ENCODE data around the gene OPA1.
A peak's percentile ranks its signal among the peaks of the same experiment; 100 is the strongest.
"Not testable (repeated sequence)": the region's sequence is repeated elsewhere in the genome, so short reads cannot be mapped to it uniquely, and the experiment has no call there.

Gene OPA1

DNA sequence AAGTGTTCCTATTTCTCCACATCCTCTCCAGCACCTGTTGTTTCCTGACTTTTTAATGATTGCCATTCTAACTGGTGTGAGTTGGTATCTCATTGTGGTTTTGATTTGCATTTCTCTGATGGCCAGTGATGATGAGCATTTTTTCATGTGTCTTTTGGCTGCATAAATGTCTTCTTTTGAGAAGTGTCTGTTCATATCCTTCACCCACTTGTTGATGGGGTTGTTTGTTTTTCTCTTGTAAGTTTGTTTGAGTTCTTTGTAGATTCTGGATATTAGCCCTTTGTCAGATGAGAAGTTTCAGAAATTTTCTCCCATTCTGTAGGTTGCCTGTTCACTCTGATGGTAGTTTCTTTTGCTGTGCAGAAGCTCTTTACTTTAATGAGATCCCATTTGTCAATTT lies 13.9 kb downstream of the OPA1 start:
- not testable (repeated sequence) for H3K4me1 Mint-ChIP-seq

DNA sequence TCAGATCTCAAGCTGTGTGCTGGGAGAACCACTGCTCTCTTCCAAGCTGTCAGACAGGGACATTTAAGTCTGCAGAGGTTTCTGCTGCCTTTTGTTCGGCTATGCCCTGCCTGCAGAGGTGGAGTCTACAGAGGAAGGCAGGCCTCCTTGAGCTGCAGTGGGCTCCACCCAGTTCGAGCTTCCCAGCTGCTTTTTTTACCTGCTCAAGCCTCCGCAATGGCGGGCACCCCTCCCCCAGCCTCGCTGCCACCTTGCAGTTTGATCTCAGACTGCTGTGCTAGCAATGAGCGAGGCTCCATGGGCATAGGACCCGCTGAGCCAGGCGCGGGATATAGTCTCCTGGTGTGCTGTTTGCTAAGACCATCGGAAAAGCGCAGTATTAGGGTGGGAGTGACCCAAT lies 17.5 kb downstream of the OPA1 start:
- CTCF ChIA-PET, DNase-seq, H3K27me3 Mint-ChIP-seq, H3K4me3 Mint-ChIP-seq, H3K27ac Mint-ChIP-seq: not testable (repeated sequence)
- H3K36me3 Mint-ChIP-seq, result peaks cover 59% of the 10 kb centered on the region
- H3K4me1 Mint-ChIP-seq, result peaks cover 15% of the 10 kb centered on the region
- H3K9me3 Mint-ChIP-seq, result peaks cover 30% of the 10 kb centered on the region

More for the DNA sequence above, 13.9 kb downstream of the OPA1 start:
- H3K27ac Mint-ChIP-seq, H3K4me3 Mint-ChIP-seq, DNase-seq, H3K27me3 Mint-ChIP-seq, CTCF ChIA-PET: not testable (repeated sequence)
- peaks cover 34% of the 10 kb centered on the region for H3K36me3 Mint-ChIP-seq
- H3K9me3 Mint-ChIP-seq, result peaks cover 16% of the 10 kb centered on the region

DNA sequence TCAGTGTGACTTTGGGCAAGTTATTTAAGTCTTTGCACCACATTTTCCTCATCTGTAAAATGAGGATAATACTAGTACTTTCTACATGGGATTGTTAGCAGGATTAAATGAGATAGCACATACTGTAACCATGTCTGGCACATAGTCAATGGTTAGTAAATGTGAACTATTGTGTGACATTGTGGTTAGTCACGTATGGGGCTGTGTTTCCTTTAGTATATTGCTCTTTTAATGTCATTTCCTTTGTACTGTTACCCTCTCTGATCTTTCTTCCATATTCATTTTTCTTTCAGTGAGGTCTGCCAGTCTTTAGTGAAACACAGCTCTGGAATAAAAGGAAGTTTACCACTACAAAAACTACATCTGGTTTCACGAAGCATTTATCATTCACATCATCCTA lies 21.4 kb downstream of the OPA1 start:
- H3K27ac Mint-ChIP-seq, result peak overlapping the region; percentile 80
- H3K27me3 Mint-ChIP-seq, result no peaks in the 10 kb centered on the region
- CTCF ChIA-PET, result interaction anchor here (1.1 kb wide), 1 partner anchor 11 kb away, joined by 3 read pairs; no protein-coding TSS in a partner anchor

GRCh38 chr3:193617628-193618027 lies 24.6 kb downstream of the OPA1 start:
- Mint-ChIP-seq H3K4me3 (no peak overlapping the region), H3K36me3 (peaks cover 54% of the 10 kb centered on the region), H3K27ac (no peak overlapping the region), H3K9me3 (peaks cover 8% of the 10 kb centered on the region), H3K4me1 (peaks cover 19% of the 10 kb centered on the region), H3K27me3 (no peaks in the 10 kb centered on the region)
- DNase-seq, result no peak
- CTCF ChIA-PET, result interaction anchor here (1.4 kb wide), 1 partner anchor 16 kb away, joined by 3 read pairs; no protein-coding TSS in a partner anchor

More for the DNA sequence above, 21.4 kb downstream of the OPA1 start:
- no peak for DNase-seq
- Mint-ChIP-seq H3K9me3 (peaks cover 24% of the 10 kb centered on the region), H3K4me3 (no peak overlapping the region), H3K4me1 (peaks cover 15% of the 10 kb centered on the region), H3K36me3 (peaks cover 66% of the 10 kb centered on the region)

- CTCF ChIA-PET, result interaction anchor here (0.7 to 1.7 kb wide), 4 partner anchors 12 to 1152 kb away, joined by 3 to 4 read pairs (median 3); no protein-coding TSS in a partner anchor
- Mint-ChIP-seq H3K4me3 (no peak overlapping the region), H3K9me3 (no peaks in the 10 kb centered on the region), H3K27me3 (no peaks in the 10 kb centered on the region), H3K27ac (no peak overlapping the region), H3K4me1 (peaks cover 6% of the 10 kb centered on the region), H3K36me3 (peaks cover 43% of the 10 kb centered on the region)
- DNase-seq, result no peak
Measured at GRCh38 chr3:193620057-193620456, 27.0 kb downstream of the OPA1 start.

- Mint-ChIP-seq H3K4me3 (no peak overlapping the region), H3K4me1 (peaks cover 4% of the 10 kb centered on the region), H3K27ac (no peak overlapping the region), H3K27me3 (no peaks in the 10 kb centered on the region), H3K36me3 (peaks cover 40% of the 10 kb centered on the region), H3K9me3 (no peaks in the 10 kb centered on the region)
- no peak for DNase-seq
- CTCF ChIA-PET, result interaction anchor here (0.8 to 1.7 kb wide), 3 partner anchors 13 to 1153 kb away, joined by 3 to 4 read pairs (median 3); no protein-coding TSS in a partner anchor
Measured at GRCh38 chr3:193620650-193621049, 27.6 kb downstream of the OPA1 start.

DNA sequence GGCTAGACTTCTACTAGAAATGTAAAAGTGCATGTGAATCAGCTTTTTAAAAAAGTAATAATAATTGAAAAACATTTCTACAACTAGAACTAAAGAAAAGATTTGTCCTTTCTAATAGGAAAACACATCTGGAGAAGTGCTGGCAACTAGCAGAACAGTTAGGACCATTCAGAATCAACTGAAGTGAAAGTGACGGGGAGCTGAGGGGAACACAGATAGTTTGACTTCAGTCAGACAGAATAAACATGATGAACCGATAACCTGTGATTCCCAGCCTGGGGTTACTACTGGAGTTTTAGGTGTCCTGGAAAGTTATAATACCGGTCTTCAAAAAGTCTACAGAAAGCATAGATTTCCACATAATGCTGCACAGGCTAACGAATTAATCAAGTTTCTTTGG lies 28.1 kb downstream of the OPA1 start:
- CTCF ChIA-PET, result interaction anchor here (1.5 to 1.7 kb wide), 2 partner anchors 13 to 20 kb away, joined by 3 to 4 read pairs; no protein-coding TSS in a partner anchor
- H3K4me3 Mint-ChIP-seq, result no peak overlapping the region
- H3K9me3 Mint-ChIP-seq, result no peaks in the 10 kb centered on the region
- no peaks in the 10 kb centered on the region for H3K27me3 Mint-ChIP-seq
- no peak overlapping the region for H3K27ac Mint-ChIP-seq
- H3K36me3 Mint-ChIP-seq, result peaks cover 43% of the 10 kb centered on the region
- no peak for DNase-seq
- peaks cover 4% of the 10 kb centered on the region for H3K4me1 Mint-ChIP-seq

GRCh38 chr3:193630005-193630404 lies 37.0 kb downstream of the OPA1 start:
- H3K4me3 Mint-ChIP-seq, result no peak overlapping the region

DNA sequence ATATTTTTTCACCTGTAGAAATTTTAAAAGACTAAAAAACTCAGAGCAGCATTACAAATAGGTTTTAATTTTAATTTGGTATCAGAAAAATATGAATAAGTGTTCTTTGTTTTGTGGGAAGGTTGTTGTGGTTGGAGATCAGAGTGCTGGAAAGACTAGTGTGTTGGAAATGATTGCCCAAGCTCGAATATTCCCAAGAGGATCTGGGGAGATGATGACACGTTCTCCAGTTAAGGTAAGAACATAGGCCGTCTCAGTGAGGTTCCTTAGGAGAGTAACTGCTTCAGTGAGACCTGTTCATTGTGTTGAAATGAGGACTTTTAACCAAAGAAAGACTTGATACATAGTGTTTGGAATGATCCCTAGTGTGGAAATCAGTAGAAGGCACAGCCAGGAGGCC lies 44.8 kb downstream of the OPA1 start:
- Mint-ChIP-seq H3K27ac (no peak overlapping the region), H3K9me3 (no peaks in the 10 kb centered on the region), H3K36me3 (peaks cover 13% of the 10 kb centered on the region), H3K27me3 (no peaks in the 10 kb centered on the region), H3K4me3 (no peak overlapping the region), H3K4me1 (no peaks in the 10 kb centered on the region)
- CTCF ChIA-PET, result no interaction called here
- DNase-seq, result no peak

More at GRCh38 chr3:193630005-193630404, 37.0 kb downstream of the OPA1 start:
- no peak for DNase-seq
- H3K27ac Mint-ChIP-seq, result no peak overlapping the region
- H3K36me3 Mint-ChIP-seq, result peaks cover 19% of the 10 kb centered on the region
- H3K27me3 Mint-ChIP-seq, result no peaks in the 10 kb centered on the region
- H3K4me1 Mint-ChIP-seq, result no peaks in the 10 kb centered on the region
- CTCF ChIA-PET, result no interaction called here
- no peaks in the 10 kb centered on the region for H3K9me3 Mint-ChIP-seq

GRCh38 chr3:193638833-193639232 lies 45.8 kb downstream of the OPA1 start:
- peaks cover 13% of the 10 kb centered on the region for H3K36me3 Mint-ChIP-seq
- CTCF ChIA-PET, result no interaction called here
- H3K4me1 Mint-ChIP-seq, result no peaks in the 10 kb centered on the region
- H3K4me3 Mint-ChIP-seq, result no peak overlapping the region
- H3K27me3 Mint-ChIP-seq, result no peaks in the 10 kb centered on the region
- no peaks in the 10 kb centered on the region for H3K9me3 Mint-ChIP-seq
- no peak for DNase-seq
- H3K27ac Mint-ChIP-seq, result no peak overlapping the region

DNA sequence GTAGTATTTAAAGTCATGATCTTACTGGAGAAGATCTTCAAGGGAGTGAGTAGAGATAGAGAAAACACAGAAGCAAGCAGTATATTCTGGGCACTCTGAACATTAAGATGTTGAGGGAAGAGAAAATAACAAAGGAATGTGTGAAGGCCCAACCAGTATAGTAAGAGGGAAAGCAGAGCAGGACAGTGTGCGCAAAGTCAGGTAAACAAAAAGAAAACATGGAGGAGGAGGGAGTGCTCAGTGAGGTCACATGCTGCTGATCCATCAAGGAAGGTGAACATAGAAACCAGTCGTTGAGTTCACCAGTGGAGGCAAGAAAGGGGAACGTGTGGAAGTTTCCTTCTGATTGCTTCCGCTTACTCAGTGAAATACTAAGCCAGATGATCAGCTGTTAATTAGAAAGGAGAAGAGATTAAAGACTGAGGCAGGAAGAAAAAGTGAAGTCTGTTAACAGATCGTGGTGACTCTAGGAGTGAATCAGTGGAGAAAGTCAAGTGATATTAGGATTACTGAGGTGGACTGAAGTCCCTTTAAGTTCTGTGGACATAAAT lies 47.2 kb downstream of the OPA1 start:
- CTCF ChIA-PET, result no interaction called here
- no peak for DNase-seq
- Mint-ChIP-seq H3K36me3 (peaks cover 20% of the 10 kb centered on the region), H3K9me3 (no peaks in the 10 kb centered on the region), H3K27ac (no peak overlapping the region), H3K4me1 (no peaks in the 10 kb centered on the region), H3K27me3 (no peaks in the 10 kb centered on the region), H3K4me3 (no peak overlapping the region)

DNA sequence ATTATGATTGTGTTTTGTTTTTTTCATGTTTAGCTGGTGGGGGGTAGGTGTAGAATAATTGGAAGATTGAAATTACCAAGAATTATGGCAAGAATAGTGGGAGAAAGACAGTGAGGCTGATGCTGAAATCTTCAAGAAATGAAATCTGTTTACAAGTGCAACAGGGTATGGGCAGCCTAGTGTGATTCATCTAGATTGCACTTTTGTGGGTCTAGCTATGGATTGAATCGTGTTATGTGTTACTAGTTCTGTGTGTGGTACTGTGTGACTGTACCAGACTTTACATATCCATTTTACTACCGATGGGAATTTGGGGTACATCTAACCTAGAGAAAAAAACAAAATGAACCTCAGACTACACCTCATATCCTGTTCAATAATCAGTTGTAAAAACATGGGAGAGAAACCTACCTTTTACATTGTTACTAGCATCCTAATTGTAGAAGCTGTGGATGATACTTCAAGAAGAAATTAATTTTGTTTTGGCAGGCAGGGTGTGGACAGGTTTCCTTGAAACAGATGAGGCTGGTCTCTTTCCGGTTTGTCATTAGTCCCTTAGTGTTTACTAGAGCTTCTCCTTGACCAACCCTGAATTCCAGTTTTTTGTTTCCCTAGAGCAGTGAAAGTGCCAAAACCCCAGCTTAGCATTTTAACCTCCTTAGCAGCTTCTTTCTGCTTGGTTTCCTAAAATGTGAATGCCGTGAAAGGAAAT lies 47.9 kb downstream of the OPA1 start:
- DNase-seq, result no peak
- Mint-ChIP-seq H3K27me3 (no peaks in the 10 kb centered on the region), H3K9me3 (no peaks in the 10 kb centered on the region), H3K36me3 (peaks cover 23% of the 10 kb centered on the region), H3K27ac (no peak overlapping the region), H3K4me3 (no peak overlapping the region), H3K4me1 (no peaks in the 10 kb centered on the region)
- CTCF ChIA-PET, result interaction anchor here (0.6 to 1.3 kb wide), 3 partner anchors 16 to 718 kb away, joined by 3 read pairs; no protein-coding TSS in a partner anchor

DNA sequence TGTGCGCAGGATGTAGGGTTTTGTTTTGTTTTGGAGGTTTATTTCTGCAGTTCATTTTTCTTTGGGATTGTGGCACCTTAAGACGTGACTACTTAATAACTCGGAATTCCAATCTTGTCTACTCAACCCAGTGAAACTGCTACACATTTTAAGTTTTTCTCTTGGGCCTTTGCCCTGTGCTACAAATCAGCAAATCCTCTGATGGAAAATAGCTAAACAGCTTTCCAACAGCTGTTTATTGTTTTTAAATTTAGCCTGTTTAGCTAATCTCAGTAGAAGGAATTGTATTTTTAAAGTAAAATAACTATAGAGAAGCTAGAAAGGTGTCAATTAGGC lies 48.4 kb downstream of the OPA1 start:
- Mint-ChIP-seq H3K4me3 (no peak overlapping the region), H3K9me3 (no peaks in the 10 kb centered on the region)
- CTCF ChIA-PET, result interaction anchor here (0.6 to 1.3 kb wide), 3 partner anchors 15 to 719 kb away, joined by 3 read pairs; no protein-coding TSS in a partner anchor

GRCh38 chr3:193645806-193646205 lies 52.8 kb downstream of the OPA1 start:
- Mint-ChIP-seq H3K4me1 (no peaks in the 10 kb centered on the region), H3K27me3 (no peaks in the 10 kb centered on the region), H3K9me3 (no peaks in the 10 kb centered on the region), H3K27ac (no peak overlapping the region), H3K36me3 (peaks cover 35% of the 10 kb centered on the region), H3K4me3 (no peak overlapping the region)
- CTCF ChIA-PET, result no interaction called here
- DNase-seq, result no peak

More for the DNA sequence above, 48.4 kb downstream of the OPA1 start:
- Mint-ChIP-seq H3K36me3 (peaks cover 24% of the 10 kb centered on the region), H3K27me3 (no peaks in the 10 kb centered on the region), H3K27ac (no peak overlapping the region), H3K4me1 (no peaks in the 10 kb centered on the region)
- DNase-seq, result no peak

DNA sequence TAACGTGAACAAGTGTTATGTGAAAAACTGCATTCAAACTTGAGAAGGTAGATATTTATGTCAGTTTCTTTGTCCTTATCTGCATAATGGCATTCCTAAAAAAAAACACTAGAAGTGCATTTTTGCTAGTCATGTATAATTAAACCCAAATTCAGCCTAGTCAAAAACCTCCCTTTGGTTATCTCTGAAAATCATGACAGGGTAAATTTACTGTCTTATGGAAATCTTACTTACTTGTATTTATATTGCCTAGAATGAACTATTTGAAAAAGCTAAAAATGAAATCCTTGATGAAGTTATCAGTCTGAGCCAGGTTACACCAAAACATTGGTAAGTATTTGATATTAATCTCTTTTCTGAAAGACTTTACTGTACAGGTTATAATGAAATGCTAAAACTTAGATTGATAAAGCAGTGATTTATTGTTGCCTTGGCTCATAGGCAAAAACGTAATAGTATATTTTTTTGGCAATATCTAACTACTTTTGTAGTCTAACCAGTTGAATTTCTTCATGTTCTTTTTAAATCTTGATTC lies 55.6 kb downstream of the OPA1 start:
- CTCF ChIA-PET, result no interaction called here
- no peaks in the 10 kb centered on the region for H3K27me3 Mint-ChIP-seq
- H3K27ac Mint-ChIP-seq, result no peak overlapping the region
- no peaks in the 10 kb centered on the region for H3K4me1 Mint-ChIP-seq
- peaks cover 36% of the 10 kb centered on the region for H3K36me3 Mint-ChIP-seq
- no peaks in the 10 kb centered on the region for H3K9me3 Mint-ChIP-seq
- H3K4me3 Mint-ChIP-seq, result no peak overlapping the region
- DNase-seq, result no peak

Measured in activated naive CD4-positive, alpha-beta T cell treated with anti-CD3 and anti-CD28 coated beads, Interleukin-2, amount 10 ng/mL, durations not matched to agents 7 days and 5 days (primary cell).